SK-N-SH (cell line): ENCODE results near the gene GRB10. TPM values are rescaled to one million over a fixed set of nuclear protein-coding genes. Genes with fewer than 3 reads are reported as not detected.

Source experiments
- CTCF ChIA-PET: fragments of 300-600, 350-600 bp; formaldehyde crosslinking; extraction: SDS; loops from one replicate; lab custom pipeline; 2021; lab: Yijun Ruan, JAX
- POLR2A ChIA-PET: fragments of 350-600 bp; sonication (Branson Sonifier 250); formaldehyde crosslinking; extraction: SDS; loops from one replicate; lab custom pipeline; 2020; ENCODE audit warnings: antibody characterized with exemption, inconsistent platforms; lab: Yijun Ruan, JAX
- DNase-seq: peaks from one replicate; pipeline ENCODE4 v3.0.0; 2012
- H2AFZ ChIP-seq: fragments of 200-600 bp; sonication (generic); 2 replicates; pipeline ENCODE4 v1.8.1; 2016; ENCODE audit warnings: antibody characterized with exemption, mild to moderate bottlenecking, low read depth
- H3F3A ChIP-seq: fragments of 200-600 bp; sonication (generic); replicated peaks from 2 replicates; pipeline ENCODE3; 2016; ENCODE audit warnings: antibody characterized with exemption, mild to moderate bottlenecking; ENCODE audit not compliant: insufficient read depth
- H3K27ac ChIP-seq, 2 experiments: fragments of 200-500 bp in 1 of 2; fragments of 200-600 bp in 1 of 2; sonication (Bioruptor generic) in 1 of 2; sonication (generic), shearing (Covaris generic) in 1 of 2; 2 replicates each; pipeline versions ENCODE4 v1.5.1 to v1.6.1; 2014 to 2016; ENCODE audit warnings: low read depth in 2 of 2, inconsistent platforms in 1 of 2, low read length in 1 of 2, mild to moderate bottlenecking in 1 of 2, mixed read lengths in 1 of 2
- H3K27me3 ChIP-seq: fragments of 200-600 bp; sonication (generic), shearing (Covaris generic); 2 replicates; pipeline ENCODE4 v1.6.1; 2016; ENCODE audit warnings: mixed run types; ENCODE audit not compliant: insufficient read depth
- H3K36me3 ChIP-seq, 2 experiments: fragments of 200-500 bp in 1 of 2; fragments of 200-600 bp in 1 of 2; sonication (Bioruptor generic) in 1 of 2; sonication (generic) in 1 of 2; replicated peaks in 1 of 2; 2 replicates each; pipeline versions ENCODE3 to v1.5.1; 2014 to 2016; ENCODE audit warnings: low read length in 1 of 2, mild to moderate bottlenecking in 1 of 2; ENCODE audit not compliant: insufficient read depth in 2 of 2, control insufficient read depth in 1 of 2
- H3K4me1 ChIP-seq, 2 experiments: fragments of 200-500 bp in 1 of 2; fragments of 200-600 bp in 1 of 2; sonication (Bioruptor generic) in 1 of 2; sonication (generic), shearing (Covaris generic) in 1 of 2; 2 replicates each; pipeline versions ENCODE4 v1.5.1 to v1.6.1; 2014 to 2016; ENCODE audit warnings: low read depth in 1 of 2, low read length in 1 of 2, mixed run types in 1 of 2; ENCODE audit not compliant: insufficient read depth in 2 of 2, control insufficient read depth in 1 of 2
- H3K4me2 ChIP-seq: fragments of 200-600 bp; sonication (generic), shearing (Covaris generic); 2 replicates; pipeline ENCODE4 v1.6.1; 2017; ENCODE audit warnings: mixed run types
- H3K4me3 ChIP-seq, 2 experiments: fragments of 200-500 bp in 1 of 2; fragments of 200-600 bp in 1 of 2; sonication (Bioruptor generic) in 1 of 2; sonication (generic), shearing (Covaris generic) in 1 of 2; 2 replicates each; pipeline versions ENCODE4 v1.5.1 to v1.8.1; 2014 to 2016; ENCODE audit warnings: low read depth in 2 of 2, inconsistent platforms in 1 of 2, low read length in 1 of 2, mild to moderate bottlenecking in 1 of 2, mixed read lengths in 1 of 2, moderate library complexity in 1 of 2
- H3K79me2 ChIP-seq: fragments of 200-600 bp; sonication (generic); 2 replicates; pipeline ENCODE4 v1.8.1; 2017; ENCODE audit warnings: mild to moderate bottlenecking; ENCODE audit not compliant: insufficient read depth
- H3K9ac ChIP-seq: fragments of 200-600 bp; sonication (generic); 2 replicates; pipeline ENCODE4 v1.6.1; 2017; ENCODE audit warnings: mixed run types
- H3K9me2 ChIP-seq: fragments of 200-600 bp; sonication (generic); 2 replicates; pipeline ENCODE4 v1.6.1; 2017; ENCODE audit warnings: mixed run types
- H3K9me3 ChIP-seq: fragments of 200-600 bp; sonication (generic); 2 replicates; pipeline ENCODE4 v1.6.1; 2017; ENCODE audit warnings: mixed run types, mild to moderate bottlenecking, moderate library complexity
- H4K20me1 ChIP-seq: fragments of 200-600 bp; sonication (generic); 2 replicates; pipeline ENCODE4 v1.6.1; 2017; ENCODE audit warnings: mild to moderate bottlenecking, mixed run types; ENCODE audit not compliant: insufficient read depth
- FOSL2 ChIP-seq: IDR thresholded peaks from 2 replicates; pipeline ENCODE4 v1.4.0; 2012; ENCODE audit warnings: low read depth, mild to moderate bottlenecking, moderate library complexity, borderline replicate concordance
- FOXJ3 ChIP-seq: sonication (generic); formaldehyde crosslinking; IDR thresholded peaks from 2 replicates; pipeline ENCODE4 v1.5.1; 2020; ENCODE audit warnings: mild to moderate bottlenecking, missing genetic modification reagents
- IRF3 ChIP-seq: fragments of 150-350 bp; IDR thresholded peaks from 2 replicates; pipeline ENCODE4 v1.6.1; 2016; ENCODE audit warnings: mild to moderate bottlenecking, low read depth, low read length
- MAX ChIP-seq: IDR thresholded peaks from 2 replicates; pipeline ENCODE4 v1.4.0; 2012; ENCODE audit warnings: low read depth
- MEF2A ChIP-seq: IDR thresholded peaks from 2 replicates; pipeline ENCODE4 v1.4.0; 2012; ENCODE audit warnings: low read depth, borderline replicate concordance
- MXI1 ChIP-seq: IDR thresholded peaks from 2 replicates; pipeline ENCODE4 v1.6.1; 2012; ENCODE audit warnings: mild to moderate bottlenecking, low read depth, low read length, improper control_type of control experiment
- POLR2AphosphoS5 ChIP-seq: IDR thresholded peaks from 2 replicates; pipeline ENCODE4 v1.6.1; 2012; ENCODE audit warnings: low read depth, low read length
- REST ChIP-seq: IDR thresholded peaks from 2 replicates; pipeline ENCODE4 v1.6.1; 2012; ENCODE audit warnings: mild to moderate bottlenecking, low read depth, low read length, moderate library complexity
- SMC3 ChIP-seq: IDR thresholded peaks from 2 replicates; pipeline ENCODE4 v1.6.1; 2012; ENCODE audit warnings: low read depth, low read length, improper control_type of control experiment
- USF2 ChIP-seq: fragments of 150-350 bp; IDR thresholded peaks from 2 replicates; pipeline ENCODE4 v1.6.1; 2017; ENCODE audit warnings: antibody characterized with exemption, low read length, low read depth, borderline replicate concordance
- YY1 ChIP-seq: IDR thresholded peaks from 2 replicates; pipeline ENCODE4 v1.4.0; 2012; ENCODE audit warnings: low read depth, mild to moderate bottlenecking
- ZBTB33 ChIP-seq: IDR thresholded peaks from 2 replicates; pipeline ENCODE4 v1.4.0; 2012; ENCODE audit warnings: low read depth, borderline replicate concordance
- WGBS: methylation state at CpG from one replicate; pipeline ENCODE4 v1.1.6; 2017; ENCODE audit warnings: low lambda C conversion rate; 5-methylcytosine and 5-hydroxymethylcytosine counted together
- polyA plus RNA-seq, 3 experiments: library from polyadenylated mRNA; depleted of rRNA; stranded (reverse); fragments of >200 nt; gene quantifications; 2 replicates each; pipeline ENCODE4 v1.2.3, GENCODE V29; 2012

GRB10 gene
- polyA plus RNA-seq, 1 of the 3 experiments (the other 2 are of a cell fraction), result 5.1 TPM

GRCh38 chr7:50756180-50756579 is 26.5 kb downstream of the GRB10 start:
- POLR2A ChIA-PET, result no interaction called here
- Histone ChIP-seq H3K36me3 (peaks cover 0 to 7% of the 10 kb centered on the region in 2 experiments), H3F3A (no peaks in the 10 kb centered on the region), H4K20me1 (peaks cover 98% of the 10 kb centered on the region), H3K4me3 (no peak overlapping the region), H3K4me2 (no peak overlapping the region; the same call in 1 of the 2 replicates), H3K79me2 (peaks cover 100% of the 10 kb centered on the region), H3K9ac (no peak overlapping the region), H2AFZ (no peak overlapping the region), H3K27ac (no peak overlapping the region), H3K4me1 (no peaks in the 10 kb centered on the region), H3K9me3 (no peaks in the 10 kb centered on the region), H3K27me3 (no peaks in the 10 kb centered on the region), H3K9me2 (no peaks in the 10 kb centered on the region)
- no peak for DNase-seq
- CTCF ChIA-PET, result interaction anchor here (1.0 to 1.2 kb wide), 2 partner anchors 74 to 288 kb away, joined by 3 read pairs; no protein-coding TSS in a partner anchor
- WGBS, result 48% methylated on average over 7 of the region's 9 CpGs
- TF ChIP-seq IRF3, result no peak
- no peak for TF ChIP-seq MEF2A
- TF ChIP-seq FOSL2, result no peak
- TF ChIP-seq FOXJ3 (CRISPR knock-in tag), result no peak
- no peak for TF ChIP-seq REST
- no peak for TF ChIP-seq USF2

- ChIA-PET POLR2A (no interaction called here), CTCF (interaction anchor here (1.3 kb wide), 2 partner anchors 9 to 408 kb away, joined by 4 to 6 read pairs; no protein-coding TSS in a partner anchor)
- Histone ChIP-seq H3F3A (no peaks in the 10 kb centered on the region), H2AFZ (no peak overlapping the region), H3K4me3 (no peak overlapping the region), H4K20me1 (peaks cover 99% of the 10 kb centered on the region), H3K79me2 (peaks cover 100% of the 10 kb centered on the region), H3K27me3 (no peaks in the 10 kb centered on the region), H3K36me3 (peaks cover 0 to 6% of the 10 kb centered on the region in 2 experiments), H3K27ac (no peak overlapping the region), H3K4me1 (no peaks in the 10 kb centered on the region), H3K9ac (no peak overlapping the region), H3K4me2 (no peak overlapping the region), H3K9me2 (no peaks in the 10 kb centered on the region), H3K9me3 (no peaks in the 10 kb centered on the region)
- DNase-seq, result no peak
- WGBS, result 38% methylated on average over 6 of the region's 6 CpGs
- TF ChIP-seq SMC3 (no peak), MAX (no peak), MXI1 (no peak), POLR2AphosphoS5 (no peak), YY1 (no peak), ZBTB33 (no peak), IRF3 (no peak), FOXJ3 (CRISPR knock-in tag) (no peak), FOSL2 (no peak), REST (no peak)
Measured at GRCh38 chr7:50754684-50755083, 28.0 kb downstream of the GRB10 start.
